C4-2B (cell line): ENCODE results near the gene FEM1A.

ENCODE experiments used
- CTCF ChIP-seq: fragments of 450-650 bp; conservative IDR thresholded peaks from 2 replicates; pipeline ENCODE4 v1.5.1; 2017; ENCODE audit warnings: mild to moderate bottlenecking
- ZFX ChIP-seq: fragments of 450-650 bp; IDR thresholded peaks from 2 replicates; pipeline ENCODE4 v1.6.1; 2017

GRCh38 chr19:4749870-4750590 is 41.5 kb upstream of the FEM1A start:
- TF ChIP-seq CTCF, result no peak
- TF ChIP-seq ZFX, result no peak
